ENCODE measurements around the gene C3AR1. TPM values are rescaled to one million over a fixed set of nuclear protein-coding genes. Genes with fewer than 3 reads are reported as not detected.

Gene C3AR1
- total RNA-seq, 1 experiment from 2014 or later = not detected

DNA sequence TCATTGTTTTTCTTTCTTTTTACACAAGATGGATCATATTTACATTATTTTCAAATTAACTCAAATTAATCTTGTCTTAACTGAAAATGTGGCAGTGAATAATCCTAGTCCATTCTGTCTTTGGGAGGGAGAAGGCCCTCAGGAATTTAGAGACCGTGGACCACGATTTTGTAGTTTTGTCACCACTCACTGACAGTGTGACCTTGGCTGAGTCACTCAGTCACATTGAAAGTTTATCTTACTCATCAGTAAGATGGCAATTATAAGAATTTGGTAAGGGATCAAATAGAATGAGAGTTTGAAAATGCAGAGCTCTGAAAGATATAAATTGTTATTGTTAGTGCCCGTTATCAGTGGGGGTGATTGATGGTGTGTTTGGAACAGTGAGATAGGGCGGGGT lies 17.3 kb downstream of the C3AR1 start:
- Mint-ChIP-seq H3K27ac (no peak overlapping the region), H3K9me3 (no peaks in the 10 kb centered on the region), H3K4me1 (no peaks in the 10 kb centered on the region), H3K36me3 (ENCODE audit: insufficient read depth in 1 of 3, low read depth in 3 of 3) (peaks cover 24 to 50% (median 44%) of the 10 kb centered on the region in 3 experiments; a peak in 6 of 7 replicates), H3K4me3 (no peak overlapping the region), H3K27me3 (ENCODE audit: low read depth) (no peaks in the 10 kb centered on the region)
- Histone ChIP-seq H2BK15ac (ENCODE audit: low read depth, low read length) (no peak overlapping the region), H4K91ac (ENCODE audit: insufficient read length, low read depth, low read length) (no peak overlapping the region), H4K8ac (replicated peaks; ENCODE audit: insufficient read length, low read depth, low read length) (no peak overlapping the region), H3K4me1 (ENCODE audit: insufficient read depth, low read length) (no peaks in the 10 kb centered on the region), H3K79me1 (ENCODE audit: insufficient read depth, low read depth, low read length, poor library complexity, severe bottlenecking) (no peaks in the 10 kb centered on the region), H3K9ac (ENCODE audit: extremely low read depth, insufficient read length, low read length) (no peak overlapping the region), H3T11ph (ENCODE audit: low read length) (no peak overlapping the region), H3K14ac (ENCODE audit: insufficient read depth, low read length) (no peak overlapping the region), H3K56ac (ENCODE audit: insufficient read length, low read depth, low read length) (no peak overlapping the region), H3K4ac (ENCODE audit: low read depth, low read length) (no peak overlapping the region), H3K27me3 (ENCODE audit: insufficient read depth, low read length) (no peaks in the 10 kb centered on the region), H2AFZ (ENCODE audit: low read length) (no peak overlapping the region), H2BK5ac (ENCODE audit: insufficient read length, low read length) (no peak overlapping the region), H3K23me2 (ENCODE audit: insufficient read length, low read depth, low read length, poor library complexity, severe bottlenecking) (no peaks in the 10 kb centered on the region), H4K20me1 (ENCODE audit: control insufficient read depth, insufficient read depth, insufficient read length) (no peaks in the 10 kb centered on the region), H3K79me2 (ENCODE audit: insufficient read depth, low read length) (no peaks in the 10 kb centered on the region), H2AK5ac (ENCODE audit: insufficient read length, low read length) (no peak overlapping the region), H3K23ac (ENCODE audit: insufficient read length, low read depth, low read length) (no peak overlapping the region), H3K4me2 (ENCODE audit: insufficient read depth, insufficient read length, low read length) (no peak overlapping the region), H4K5ac (ENCODE audit: insufficient read length, low read depth, low read length) (no peak overlapping the region), H3K9me3 (ENCODE audit: control insufficient read depth, low read depth, low read length) (no peaks in the 10 kb centered on the region), H2BK12ac (ENCODE audit: insufficient read length, low read depth, low read length) (no peak overlapping the region), H3K27ac (ENCODE audit: insufficient read length, low read depth, low read length) (no peak overlapping the region), H3K18ac (ENCODE audit: insufficient read length, low read depth, low read length) (no peak overlapping the region), H2BK20ac (ENCODE audit: low read depth, low read length, poor library complexity, severe bottlenecking) (no peak overlapping the region), H2BK120ac (ENCODE audit: low read depth, low read length, poor library complexity, severe bottlenecking) (no peak overlapping the region)
- WGBS (ENCODE audit: extremely low coverage, insufficient read length, low lambda C conversion rate) = no CpG with 5 or more reads among the region's 4 CpGs
- TF ChIP-seq, protein P1, sequence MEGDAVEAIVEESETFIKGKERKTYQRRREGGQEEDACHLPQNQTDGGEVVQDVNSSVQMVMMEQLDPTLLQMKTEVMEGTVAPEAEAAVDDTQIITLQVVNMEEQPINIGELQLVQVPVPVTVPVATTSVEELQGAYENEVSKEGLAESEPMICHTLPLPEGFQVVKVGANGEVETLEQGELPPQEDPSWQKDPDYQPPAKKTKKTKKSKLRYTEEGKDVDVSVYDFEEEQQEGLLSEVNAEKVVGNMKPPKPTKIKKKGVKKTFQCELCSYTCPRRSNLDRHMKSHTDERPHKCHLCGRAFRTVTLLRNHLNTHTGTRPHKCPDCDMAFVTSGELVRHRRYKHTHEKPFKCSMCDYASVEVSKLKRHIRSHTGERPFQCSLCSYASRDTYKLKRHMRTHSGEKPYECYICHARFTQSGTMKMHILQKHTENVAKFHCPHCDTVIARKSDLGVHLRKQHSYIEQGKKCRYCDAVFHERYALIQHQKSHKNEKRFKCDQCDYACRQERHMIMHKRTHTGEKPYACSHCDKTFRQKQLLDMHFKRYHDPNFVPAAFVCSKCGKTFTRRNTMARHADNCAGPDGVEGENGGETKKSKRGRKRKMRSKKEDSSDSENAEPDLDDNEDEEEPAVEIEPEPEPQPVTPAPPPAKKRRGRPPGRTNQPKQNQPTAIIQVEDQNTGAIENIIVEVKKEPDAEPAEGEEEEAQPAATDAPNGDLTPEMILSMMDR (conservative IDR thresholded peaks at IDR 0.05) = no peak
- DNase-seq = no peak

Data from H9 (cell line).